DOHH2 (cell line): ENCODE measurements around the gene PTPRC.

Experiments used
- EZH2phosphoT487 ChIP-seq: fragments of 200-600 bp; sonication (generic); IDR thresholded peaks from 2 replicates; pipeline ENCODE4 v1.6.1; 2017; ENCODE audit warnings: borderline replicate concordance, mild to moderate bottlenecking, antibody characterized with exemption, low read length, moderate library complexity, mixed read lengths
- TF ChIP-seq, protein P1 (sequence below): fragments of 200-600 bp; sonication (generic); IDR thresholded peaks from one replicate; pipeline ENCODE4 v1.5.1; 2014; ENCODE audit warnings: antibody characterized with exemption, mild to moderate bottlenecking, low read depth, low read length; ENCODE audit not compliant: poor library complexity, severe bottlenecking

DNA sequence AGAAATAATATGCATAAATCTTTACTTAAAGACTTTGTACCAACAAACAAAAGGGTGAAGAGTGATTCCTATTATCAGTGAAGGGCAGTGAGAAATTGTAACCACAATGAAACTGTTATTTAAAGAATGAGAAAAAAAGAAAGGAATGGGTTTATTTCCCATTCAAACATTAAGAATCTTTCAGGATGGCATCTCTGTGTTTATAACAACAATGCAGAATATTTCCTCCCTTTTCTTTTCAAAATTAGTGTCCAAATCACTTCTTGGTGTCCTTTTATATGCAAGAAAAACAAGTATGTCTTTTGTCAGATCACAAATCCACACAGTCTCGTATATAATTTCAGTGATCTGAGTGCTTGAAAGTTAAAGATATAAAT is 61.2 kb downstream of the PTPRC start:
- TF ChIP-seq, protein P1, sequence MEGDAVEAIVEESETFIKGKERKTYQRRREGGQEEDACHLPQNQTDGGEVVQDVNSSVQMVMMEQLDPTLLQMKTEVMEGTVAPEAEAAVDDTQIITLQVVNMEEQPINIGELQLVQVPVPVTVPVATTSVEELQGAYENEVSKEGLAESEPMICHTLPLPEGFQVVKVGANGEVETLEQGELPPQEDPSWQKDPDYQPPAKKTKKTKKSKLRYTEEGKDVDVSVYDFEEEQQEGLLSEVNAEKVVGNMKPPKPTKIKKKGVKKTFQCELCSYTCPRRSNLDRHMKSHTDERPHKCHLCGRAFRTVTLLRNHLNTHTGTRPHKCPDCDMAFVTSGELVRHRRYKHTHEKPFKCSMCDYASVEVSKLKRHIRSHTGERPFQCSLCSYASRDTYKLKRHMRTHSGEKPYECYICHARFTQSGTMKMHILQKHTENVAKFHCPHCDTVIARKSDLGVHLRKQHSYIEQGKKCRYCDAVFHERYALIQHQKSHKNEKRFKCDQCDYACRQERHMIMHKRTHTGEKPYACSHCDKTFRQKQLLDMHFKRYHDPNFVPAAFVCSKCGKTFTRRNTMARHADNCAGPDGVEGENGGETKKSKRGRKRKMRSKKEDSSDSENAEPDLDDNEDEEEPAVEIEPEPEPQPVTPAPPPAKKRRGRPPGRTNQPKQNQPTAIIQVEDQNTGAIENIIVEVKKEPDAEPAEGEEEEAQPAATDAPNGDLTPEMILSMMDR: no peak
- no peak for TF ChIP-seq EZH2phosphoT487
